GM19438 (cell line): ENCODE results near the gene MRPL41.
"Not testable (repeated sequence)": the region's sequence is repeated elsewhere in the genome, so short reads cannot be mapped to it uniquely, and the experiment has no call there.

Experiments
- ATAC-seq: cut with Tn5 transposase; IDR thresholded peaks from one replicate; pipeline ENCODE4 v1.9.1; 2021; ENCODE audit warnings: low read depth; ENCODE audit not compliant: unreplicated experiment

MRPL41 gene

GRCh38 chr9:137551264-137552021 lies at the start of gene MRPL41:
Gene MRPL41 (plus strand): TSS chr9:137551879. CDS start chr9:137552082, 203 bp downstream.
- ATAC-seq: peak; percentile 63

- ATAC-seq: no peak
Observed at GRCh38 chr9:137502008-137502911, 49.4 kb upstream of the MRPL41 start.

- ATAC-seq: no peak
Observed at GRCh38 chr9:137504432-137504777, 47.3 kb upstream of the MRPL41 start.

DNA sequence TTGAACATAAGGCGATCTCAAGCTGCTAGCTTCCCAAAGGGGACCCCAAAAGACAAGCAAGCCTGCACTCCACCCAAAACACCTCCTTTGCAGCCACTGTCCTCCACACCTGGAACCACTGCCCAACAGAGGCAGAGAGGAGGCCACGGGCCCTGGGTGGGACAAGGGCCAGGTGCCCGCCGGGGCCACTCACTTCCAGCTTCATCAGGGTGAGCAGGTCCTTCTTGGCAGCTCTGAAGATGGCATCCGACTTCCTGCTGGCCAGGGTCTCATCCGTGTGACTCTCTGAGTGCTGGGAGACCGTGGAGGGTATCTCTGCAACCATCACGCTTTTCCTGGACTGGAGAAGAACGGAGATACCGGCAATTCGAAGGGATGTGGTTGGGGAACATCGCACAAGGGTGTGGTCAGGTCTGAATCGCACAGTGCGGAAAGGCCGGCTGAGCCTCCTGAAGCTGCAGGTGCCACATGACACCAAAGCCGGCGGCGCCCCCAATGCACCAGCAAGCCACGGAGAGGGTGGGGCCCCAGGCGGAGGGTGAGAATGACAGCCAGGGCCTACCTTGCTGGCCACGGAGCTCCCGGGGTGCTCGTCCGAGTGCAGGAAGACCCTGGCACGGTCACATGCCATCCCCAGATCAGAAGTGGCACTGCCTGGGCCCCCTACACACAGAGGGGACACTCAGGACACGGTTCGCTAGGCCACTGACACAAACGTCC lies 46.1 kb upstream of the MRPL41 start:
- ATAC-seq: no peak

DNA sequence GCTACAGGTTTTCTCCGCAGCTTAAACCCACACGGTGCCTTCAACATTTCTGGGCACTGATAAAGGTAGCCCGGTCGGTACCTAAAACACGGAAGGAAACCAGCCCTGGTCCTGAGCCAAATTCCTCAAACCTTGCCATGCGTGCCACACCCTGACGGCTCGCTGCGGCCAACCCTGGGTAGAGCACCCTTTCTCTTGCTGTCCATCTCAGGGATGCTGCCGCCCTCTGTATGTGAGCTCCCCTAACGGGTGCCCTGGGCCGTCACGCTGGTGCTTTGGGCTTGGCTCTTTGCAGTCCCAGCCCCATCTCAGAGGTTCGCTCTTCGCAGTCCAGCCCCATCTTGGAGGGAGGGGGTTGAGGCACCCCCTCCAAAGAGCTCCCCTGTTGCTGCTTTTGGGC lies 45.4 kb upstream of the MRPL41 start:
- ATAC-seq: no peak

DNA sequence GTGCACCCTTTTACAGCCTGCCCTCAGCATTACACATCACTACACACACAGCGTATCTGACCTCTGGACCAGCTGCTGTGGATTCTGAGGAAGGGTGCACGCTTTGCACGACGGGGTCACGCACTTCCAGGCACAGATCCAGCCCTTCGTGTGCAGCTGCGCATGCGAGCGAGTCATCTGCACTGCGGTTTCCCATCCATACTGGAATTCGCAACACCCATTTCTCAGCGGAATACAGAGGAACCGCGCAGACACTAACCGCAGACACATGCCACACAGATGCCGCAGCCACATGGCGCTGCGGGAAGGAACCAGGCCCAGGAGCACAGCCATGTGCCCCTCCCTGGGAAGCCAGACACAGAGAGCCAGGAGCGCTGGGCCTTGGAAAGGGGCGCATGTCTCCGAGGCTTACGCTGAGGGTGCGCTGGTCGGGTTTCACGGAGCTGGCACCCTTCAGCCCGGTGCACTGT lies 44.9 kb upstream of the MRPL41 start:
- ATAC-seq: no peak

DNA sequence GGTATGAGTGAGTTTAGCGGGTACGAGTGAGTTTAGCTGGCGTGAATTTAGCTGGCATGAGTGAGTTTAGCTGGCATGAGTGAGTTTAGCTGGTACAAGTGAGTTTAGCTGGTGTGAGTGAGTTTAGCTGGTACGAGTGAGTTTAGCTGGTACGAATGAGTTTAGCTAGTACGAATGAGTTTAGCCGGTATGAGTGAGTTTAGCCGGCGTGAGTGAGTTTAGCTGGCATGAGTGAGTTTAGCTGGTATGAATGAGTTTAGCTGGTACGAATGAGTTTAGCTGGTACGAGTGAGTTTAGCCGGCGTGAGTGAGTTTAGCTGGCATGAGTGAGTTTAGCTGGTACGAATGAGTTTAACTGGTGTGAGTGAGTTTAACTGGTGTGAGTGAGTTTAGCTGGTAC lies 42.5 kb upstream of the MRPL41 start:
- ATAC-seq: no peak

DNA sequence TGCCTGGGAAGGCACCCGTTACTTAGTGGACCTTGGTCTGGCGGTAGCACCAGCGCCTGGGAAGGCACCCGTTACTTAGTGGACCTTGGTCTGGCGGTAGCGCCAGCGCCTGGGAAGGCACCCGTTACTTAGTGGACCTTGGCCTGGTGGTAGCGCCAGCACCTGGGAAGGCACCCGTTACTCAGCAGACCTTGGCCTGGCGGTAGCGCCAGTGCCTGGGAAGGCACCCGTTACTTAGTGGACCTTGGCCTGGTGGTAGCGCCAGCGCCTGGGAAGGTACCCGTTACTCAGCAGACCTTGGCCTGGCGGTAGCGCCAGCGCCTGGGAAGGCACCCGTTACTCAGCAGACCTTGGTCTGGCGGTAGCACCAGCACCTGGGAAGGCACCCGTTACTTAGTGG lies 40.6 kb upstream of the MRPL41 start:
- ATAC-seq: not testable (repeated sequence)

GRCh38 chr9:137511758-137512463 lies 39.8 kb upstream of the MRPL41 start:
- ATAC-seq: no peak

GRCh38 chr9:137513136-137513535 lies 38.5 kb upstream of the MRPL41 start:
- not testable (repeated sequence) for ATAC-seq

DNA sequence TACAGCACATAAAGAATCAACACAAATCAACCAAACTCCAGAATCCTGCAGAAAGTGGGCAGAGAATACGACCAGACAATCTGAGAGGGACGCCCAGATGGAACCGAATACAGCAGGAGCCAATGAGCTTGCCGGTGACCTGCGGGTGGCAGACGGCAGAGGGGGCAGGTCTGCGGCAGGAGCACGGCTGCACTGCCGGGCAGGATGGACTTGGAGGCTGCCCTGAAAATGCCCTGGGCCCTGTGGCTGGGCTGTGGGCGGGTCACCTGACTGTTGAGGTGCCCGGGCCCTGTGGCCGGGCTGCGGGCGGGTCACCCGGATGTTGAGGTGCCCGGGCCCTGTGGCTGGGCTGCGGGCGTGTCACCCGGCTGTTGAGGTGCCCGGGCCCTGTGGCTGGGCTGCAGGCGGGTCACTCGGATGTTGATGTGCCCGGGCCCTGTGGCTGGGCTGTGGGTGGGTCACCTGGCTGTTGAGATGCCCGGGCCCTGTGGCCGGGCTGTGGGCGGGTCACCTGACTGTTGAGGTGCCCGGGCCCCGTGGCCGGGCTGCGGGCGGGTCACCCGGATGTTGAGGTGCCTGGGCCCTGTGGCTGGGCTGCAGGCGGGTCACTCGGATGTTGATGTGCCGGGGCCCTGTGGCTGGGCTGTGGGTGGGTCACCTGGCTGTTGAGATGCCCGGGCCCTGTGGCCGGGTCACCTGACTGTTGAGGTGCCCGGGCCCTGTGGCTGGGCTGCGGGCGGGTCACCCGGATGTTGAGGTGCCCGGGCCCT lies 37.7 kb upstream of the MRPL41 start:
- ATAC-seq: not testable (repeated sequence)

DNA sequence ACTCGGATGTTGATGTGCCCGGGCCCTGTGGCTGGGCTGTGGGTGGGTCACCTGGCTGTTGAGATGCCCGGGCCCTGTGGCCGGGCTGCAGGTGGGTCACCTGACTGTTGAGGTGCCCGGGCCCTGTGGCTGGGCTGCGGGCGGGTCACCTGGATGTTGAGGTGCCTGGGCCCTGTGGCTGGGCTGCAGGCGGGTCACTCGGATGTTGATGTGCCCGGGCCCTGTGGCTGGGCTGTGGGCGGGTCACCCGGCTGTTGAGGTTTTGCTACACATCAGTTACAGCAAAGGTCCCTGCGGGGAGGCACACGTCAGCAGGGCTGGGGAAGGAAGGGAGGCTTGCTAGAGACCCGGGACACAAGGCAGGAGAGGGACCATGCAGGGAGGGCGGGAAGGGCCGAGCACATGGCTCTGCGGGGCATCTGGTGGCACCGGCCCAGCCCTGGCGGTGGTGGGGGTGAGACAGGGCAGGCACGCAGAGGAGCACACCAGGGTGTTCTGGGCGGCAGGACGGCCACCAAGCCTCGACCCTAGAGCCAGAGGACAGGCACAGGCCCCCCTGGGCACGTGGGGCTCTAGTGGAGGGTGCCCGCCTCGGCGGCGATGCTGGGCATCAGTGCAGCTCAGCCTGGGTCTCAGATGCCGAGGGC lies 36.9 kb upstream of the MRPL41 start:
- no peak for ATAC-seq

GRCh38 chr9:137515338-137515724 lies 36.3 kb upstream of the MRPL41 start:
- ATAC-seq: no peak

GRCh38 chr9:137516144-137516917 lies 35.3 kb upstream of the MRPL41 start:
- ATAC-seq: no peak

GRCh38 chr9:137518661-137519459 lies 32.8 kb upstream of the MRPL41 start:
- ATAC-seq: not testable (repeated sequence)

DNA sequence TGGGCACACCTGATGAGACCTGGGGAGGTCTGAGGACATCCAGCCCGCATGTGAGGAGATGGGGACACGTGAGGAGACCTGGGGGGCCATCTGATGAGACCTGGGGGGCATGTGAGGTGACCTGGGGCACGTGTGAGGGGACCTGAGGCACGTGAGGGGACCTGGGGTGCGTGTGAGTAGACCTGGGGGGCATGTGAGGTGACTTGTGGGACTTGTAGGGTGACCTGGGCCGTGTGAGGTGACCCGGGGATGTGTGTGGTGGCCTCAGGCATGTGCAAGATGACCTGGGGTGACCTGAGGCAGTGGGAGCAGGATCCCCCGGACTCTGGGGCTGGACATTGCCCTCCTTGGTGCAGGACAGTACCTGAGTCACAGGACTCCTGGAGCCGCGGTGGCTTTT lies 32.1 kb upstream of the MRPL41 start:
- no peak for ATAC-seq

GRCh38 chr9:137520614-137521404 lies 30.9 kb upstream of the MRPL41 start:
- ATAC-seq: no peak
